Activated CD8-positive, alpha-beta memory T cell treated with anti-CD3 and anti-CD28 coated beads, Interleukin-2, amount 50 U/mL, for 1 hour (primary cell): ENCODE data around the gene SLIT3.
"Not testable (repeated sequence)": the region's sequence is repeated elsewhere in the genome, so short reads cannot be mapped to it uniquely, and the experiment has no call there.

Source experiments
- DNase-seq: peaks from one replicate; pipeline ENCODE4 v3.0.0-alpha.2; 2020; ENCODE audit errors: extremely low read depth

Gene SLIT3

DNA sequence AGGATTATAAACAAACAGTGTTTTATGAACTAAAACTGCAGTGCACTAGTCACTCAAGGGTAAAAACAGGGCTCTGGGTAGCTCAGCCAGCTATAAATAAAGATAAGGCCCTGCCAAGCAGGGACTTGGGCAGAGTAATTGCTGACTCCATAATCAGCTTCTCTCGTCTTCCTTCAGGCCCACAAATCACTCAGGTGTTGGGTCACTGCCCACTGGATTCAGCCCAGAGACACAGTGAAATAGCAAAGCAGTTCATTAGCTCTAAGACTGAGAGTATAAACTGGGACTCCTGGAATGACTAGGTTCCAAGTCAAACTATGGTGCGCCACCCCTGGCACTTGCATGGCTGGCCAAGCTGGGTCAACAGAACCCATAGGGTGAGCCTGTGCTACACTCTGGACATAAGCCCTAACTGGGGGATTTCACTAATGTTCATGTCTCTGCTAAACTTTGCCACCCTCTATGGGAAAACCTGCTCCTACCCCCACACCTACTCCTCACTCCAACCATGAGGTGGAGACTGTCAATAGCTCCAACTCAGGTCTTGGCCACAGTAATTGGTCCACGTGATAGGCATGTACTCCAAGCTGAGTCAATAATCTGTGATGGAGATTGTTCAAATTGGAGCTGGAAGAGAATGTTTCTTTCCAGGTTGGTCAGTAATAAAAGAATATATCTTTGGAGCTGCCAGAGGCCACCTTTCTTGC is 158.5 kb downstream of the SLIT3 start:
- DNase-seq: no peak

- DNase-seq: not testable (repeated sequence)
These were observed 160.7 kb downstream of the SLIT3 start for GRCh38 chr5:169140215-169140614.

GRCh38 chr5:169139480-169140050 is 161.4 kb downstream of the SLIT3 start:
- no peak for DNase-seq

GRCh38 chr5:169133531-169133930 is 167.4 kb downstream of the SLIT3 start:
- DNase-seq: no peak

DNA sequence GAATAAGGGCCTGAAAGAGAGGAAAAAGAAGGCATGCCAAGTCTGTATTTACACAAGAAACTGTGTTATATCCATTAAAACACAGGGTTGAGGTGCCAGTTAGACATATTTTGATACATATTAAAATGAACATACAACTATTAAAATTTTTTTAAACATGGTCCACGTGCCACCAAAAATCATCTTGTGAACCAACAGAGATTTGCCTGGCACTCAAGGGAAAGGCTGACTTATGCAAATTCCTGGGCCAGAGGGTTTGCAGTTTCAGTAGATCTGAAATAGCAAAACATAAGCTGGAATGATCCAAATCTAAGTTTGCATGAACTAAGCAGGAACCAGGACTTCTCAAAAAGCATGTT is 168.7 kb downstream of the SLIT3 start:
- no peak for DNase-seq

- no peak for DNase-seq
These were observed 169.2 kb downstream of the SLIT3 start for GRCh38 chr5:169131616-169132301.

DNA sequence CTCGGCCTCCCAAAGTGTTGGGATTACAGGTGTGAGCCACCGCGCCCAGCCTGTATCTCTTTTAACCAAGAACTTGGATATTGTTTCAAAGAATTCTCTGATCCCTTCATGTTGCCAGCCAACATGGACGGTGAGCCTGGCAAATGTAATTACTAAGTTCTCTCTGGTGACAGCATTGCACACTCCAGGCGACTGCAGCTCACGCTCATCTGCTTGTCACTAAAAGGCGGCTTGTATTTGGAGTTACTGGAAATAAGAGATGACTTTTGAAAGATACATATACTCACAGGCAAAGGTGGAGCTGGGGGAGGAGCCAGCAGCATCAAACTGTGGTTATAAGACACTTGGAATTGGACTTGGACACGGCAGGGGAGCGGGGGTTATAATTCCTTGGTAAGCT is 172.3 kb downstream of the SLIT3 start:
- DNase-seq: no peak

- no peak for DNase-seq
These were observed 173.5 kb downstream of the SLIT3 start for GRCh38 chr5:169127431-169127830.

- DNase-seq: no peak
These were observed 174.4 kb downstream of the SLIT3 start for GRCh38 chr5:169126481-169127021.

DNA sequence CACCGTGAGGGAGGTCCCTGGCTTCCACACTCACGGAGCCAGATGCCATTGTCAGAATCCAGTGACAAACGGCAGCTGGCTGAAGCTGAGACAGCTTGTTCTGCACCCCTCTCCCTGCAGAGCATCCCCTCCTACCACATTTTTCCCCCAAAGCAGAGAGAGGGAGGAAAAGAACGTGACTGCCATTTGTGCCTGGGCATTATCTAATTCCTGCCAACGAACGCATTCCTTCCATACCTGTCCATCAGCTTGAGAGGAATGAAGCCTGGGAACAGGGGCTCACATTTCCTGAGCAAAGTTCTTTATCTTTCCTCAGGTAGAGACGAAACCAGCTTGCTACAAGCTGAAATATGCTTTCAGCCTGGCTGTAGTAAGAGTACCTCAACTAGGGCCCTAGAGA is 175.4 kb downstream of the SLIT3 start:
- DNase-seq: no peak

- DNase-seq: no peak
These were observed 178.0 kb downstream of the SLIT3 start for GRCh38 chr5:169122951-169123350.

GRCh38 chr5:169121630-169122420 is 179.1 kb downstream of the SLIT3 start:
- no peak for DNase-seq

DNA sequence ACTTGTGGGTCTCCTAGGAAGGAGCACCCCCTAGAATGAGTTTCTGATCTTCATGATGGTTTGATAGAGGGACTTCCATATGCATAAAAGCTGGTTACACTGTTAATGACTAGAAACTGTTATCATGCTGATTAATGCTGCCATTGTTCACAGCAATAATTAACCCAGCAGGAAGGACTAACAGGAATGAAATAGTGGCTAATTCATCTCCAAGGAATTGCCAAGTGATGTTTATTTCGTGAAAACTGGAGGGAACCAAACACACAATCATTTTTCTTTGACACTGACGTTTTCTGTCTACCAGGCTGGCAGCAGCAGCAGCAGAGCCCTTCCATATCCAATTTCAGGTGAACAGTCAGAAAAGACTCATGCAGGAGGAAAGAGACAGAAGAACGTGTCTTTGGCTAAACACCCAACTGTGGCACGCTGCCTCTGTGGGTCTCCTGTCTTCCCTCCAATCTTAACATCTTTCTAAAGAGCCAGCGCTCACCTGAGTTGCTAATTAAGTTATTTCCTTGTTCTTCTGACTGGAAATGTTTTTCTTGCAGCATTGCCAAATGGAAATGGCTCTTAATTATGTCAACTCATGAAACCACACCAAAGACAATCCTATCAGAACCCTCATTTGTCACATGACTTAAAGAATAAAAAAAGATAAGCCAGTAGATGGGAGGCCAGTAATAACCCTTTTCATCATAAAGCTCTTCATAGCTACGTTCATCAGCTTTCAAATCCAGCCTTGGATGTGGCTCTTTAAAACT is 181.5 kb downstream of the SLIT3 start:
- DNase-seq: no peak

DNA sequence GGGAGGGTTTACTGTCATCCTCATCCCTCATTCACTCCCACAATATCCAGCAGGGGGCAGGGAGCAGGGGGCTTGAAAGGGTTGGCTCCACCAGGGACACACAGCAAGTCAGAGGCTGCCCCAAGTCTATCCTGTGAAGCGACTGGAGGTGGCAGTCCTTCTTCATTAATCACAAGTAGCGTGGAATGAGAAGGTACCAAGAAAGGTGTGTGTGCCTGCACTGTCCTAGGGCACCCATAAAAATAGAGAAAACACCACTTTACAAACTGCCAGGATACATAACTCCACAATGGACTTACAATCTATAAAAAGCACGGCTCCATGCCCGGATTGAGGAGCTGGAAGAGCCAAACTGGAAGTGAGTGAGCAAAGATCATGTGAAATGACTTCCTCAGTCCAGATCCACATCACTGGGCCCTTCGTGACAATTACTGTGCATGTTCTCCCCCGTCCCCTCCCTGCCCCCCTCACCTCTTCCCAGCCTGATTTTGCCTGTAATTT is 183.9 kb downstream of the SLIT3 start:
- DNase-seq: no peak

GRCh38 chr5:169115461-169116124 is 185.3 kb downstream of the SLIT3 start:
- DNase-seq: no peak

DNA sequence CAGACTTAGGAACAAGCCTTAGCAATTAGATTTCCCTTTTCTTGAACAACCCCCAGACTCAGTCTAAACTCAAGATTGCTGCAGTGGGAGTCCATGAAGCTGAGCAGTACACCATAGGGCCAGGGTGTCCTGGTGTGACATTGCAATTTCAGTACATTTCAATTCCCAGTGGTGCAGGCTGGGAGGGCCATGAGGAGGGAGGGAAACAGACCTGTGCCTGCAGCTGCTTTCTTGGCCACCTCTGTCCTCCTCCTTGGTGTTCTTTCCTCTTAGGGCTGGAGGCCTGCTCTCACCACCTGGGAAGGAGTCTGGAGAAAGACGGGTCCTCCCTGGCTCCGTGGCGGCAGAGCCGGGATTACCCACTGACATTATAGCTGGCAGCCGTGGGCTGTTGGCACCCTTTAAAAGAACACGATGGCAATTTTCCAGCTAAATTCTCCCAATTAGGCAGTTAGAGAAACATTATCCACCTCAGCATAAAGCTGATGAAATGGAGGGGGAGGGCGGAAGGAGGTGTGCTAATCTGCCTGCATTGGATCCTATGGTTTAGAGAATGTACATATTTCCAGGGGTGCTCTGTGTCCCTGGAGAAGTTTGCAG is 186.4 kb downstream of the SLIT3 start:
- DNase-seq: no peak

DNA sequence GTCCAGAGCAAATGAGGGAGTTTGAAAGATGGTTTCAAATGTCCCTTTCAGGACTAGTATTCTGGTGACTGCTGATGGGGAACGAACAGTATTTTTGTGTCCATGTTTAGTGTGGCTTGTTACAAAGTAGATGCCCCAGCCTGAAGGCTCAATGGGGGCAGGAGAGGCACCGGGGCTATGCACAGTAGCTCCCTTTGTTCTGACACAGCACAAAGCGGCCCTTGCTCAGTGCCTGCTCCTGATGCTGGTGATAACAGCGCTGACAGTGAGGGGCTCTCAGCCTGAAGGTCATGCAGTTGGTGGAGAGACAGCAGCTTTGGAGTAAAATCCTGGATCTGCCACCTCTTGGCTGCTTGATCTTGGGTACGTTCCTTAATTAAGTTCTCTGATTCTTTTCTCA is 188.9 kb downstream of the SLIT3 start:
- DNase-seq: no peak

DNA sequence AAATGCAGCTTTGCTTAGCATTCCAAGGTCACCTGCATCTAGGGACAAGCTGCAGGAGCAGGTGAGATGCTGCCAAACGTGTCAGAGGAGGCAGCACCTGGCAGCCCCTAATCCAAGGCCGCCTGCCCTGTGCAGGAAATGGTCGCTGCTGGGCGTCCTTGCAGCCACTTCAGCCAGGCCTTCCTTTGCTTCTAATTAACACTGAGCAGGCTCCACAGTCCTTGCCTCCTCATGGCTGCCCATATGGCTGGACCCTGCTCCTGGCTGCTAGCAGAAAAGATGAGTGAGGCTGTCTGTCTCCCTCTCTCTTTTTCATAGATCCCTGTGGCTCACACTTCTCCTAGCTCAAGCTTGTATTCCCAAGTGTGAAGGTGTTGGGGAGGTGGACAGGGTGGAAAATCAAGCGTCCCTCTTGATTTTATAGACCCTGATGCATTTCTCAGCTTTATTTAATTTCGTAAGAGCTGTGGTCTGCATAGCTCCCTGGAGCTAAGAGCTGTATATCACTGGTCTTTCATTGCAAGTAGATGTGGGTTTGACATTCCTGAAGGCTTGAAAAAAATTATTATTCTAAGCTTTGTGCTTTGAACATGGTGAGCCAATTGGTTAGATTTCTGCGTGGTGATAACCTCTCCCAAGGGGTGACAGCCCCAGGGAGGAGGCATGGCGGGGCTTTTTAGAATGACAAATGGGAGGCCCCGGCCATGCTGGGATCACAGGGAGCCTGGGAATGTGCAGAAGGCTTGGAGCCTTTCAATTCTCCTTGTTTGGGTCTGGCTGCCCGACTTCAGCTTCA is 193.8 kb downstream of the SLIT3 start:
- no peak for DNase-seq

DNA sequence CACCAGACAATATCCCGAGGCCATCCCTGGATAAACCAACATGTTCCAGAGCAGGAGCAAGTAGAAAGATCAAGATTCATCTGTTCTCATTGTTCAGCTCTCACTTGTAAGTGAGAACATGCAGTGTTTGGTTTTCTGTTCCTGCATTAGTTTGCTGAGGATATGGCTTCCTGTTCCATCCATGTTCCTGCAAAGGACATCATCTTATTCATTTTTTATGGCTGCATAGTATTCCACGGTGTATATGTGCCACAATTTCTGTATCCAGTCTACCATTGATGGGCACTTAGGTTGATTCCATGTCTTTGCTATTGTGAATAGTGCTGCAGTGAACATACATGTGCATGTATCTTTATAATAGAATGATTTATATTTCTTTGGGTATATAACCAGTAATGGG is 195.4 kb downstream of the SLIT3 start:
- not testable (repeated sequence) for DNase-seq
